ENCODE measurements around the gene SBK3.
"Not testable (repeated sequence)": the region's sequence is repeated elsewhere in the genome, so short reads cannot be mapped to it uniquely, and the experiment has no call there.

The SBK3 gene

DNA sequence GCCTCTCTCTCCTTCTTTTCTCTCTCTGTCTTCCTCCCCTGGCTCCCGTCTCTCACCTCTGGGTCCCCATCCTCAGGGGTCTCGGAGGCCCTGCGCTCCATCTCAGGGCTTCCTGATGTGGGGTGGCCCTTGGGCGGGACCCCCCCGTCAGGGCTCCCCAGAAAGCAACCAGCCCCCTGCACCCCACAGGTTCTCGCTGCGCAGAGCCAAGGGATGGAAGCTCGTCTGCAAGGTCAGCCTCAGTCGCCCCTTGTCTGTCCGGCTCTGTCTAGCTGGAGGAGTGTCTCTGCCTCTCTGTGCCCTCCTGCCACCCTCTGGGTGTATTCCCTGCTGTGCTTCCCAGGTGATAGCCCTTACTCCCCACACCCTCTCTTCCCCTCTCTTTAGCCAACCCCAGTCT is at the start of gene SBK3:
SBK3 (minus strand) TSS at position 101 of the 400 bp plus-strand sequence; CDS start at position 101, 0 bp downstream.
- DNase-seq, result no peak

DNA sequence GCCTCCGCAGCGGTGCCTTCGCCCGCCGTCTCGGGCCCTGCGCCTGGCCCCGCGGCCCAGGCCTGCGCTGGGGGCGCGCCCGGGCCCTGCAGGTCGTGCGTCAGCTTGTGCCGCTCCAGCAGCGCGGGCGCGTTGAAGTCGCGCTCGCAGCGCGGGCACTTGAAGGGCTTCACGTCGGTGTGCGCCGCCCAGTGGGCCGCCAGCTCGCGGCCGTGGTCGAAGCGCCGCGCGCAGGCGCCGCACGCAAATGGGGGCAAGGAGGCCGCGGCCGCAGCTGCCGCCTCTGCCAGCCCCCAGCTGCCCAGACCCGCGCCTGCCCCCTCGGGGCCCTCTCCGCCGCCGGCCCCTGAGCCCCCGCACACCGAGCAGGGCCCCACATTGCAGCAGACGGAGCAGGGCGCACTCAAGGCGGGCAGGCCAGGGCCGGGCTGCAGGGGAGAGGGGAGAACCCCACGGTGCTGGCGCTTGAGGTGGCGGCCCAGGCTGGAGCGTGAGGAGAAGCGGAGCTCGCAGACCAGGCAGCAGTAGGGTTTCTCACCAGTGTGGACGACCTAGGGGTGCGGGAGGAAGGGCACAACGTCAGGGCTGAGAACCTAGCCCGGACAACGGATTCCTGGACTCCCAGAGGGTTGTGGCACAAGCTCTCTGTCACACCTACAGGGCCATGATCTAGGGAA is 47.9 kb upstream of the SBK3 start:
- no peak for DNase-seq

- DNase-seq, result no peak
Measured at GRCh38 chr19:55592391-55593090, 47.2 kb upstream of the SBK3 start.

DNA sequence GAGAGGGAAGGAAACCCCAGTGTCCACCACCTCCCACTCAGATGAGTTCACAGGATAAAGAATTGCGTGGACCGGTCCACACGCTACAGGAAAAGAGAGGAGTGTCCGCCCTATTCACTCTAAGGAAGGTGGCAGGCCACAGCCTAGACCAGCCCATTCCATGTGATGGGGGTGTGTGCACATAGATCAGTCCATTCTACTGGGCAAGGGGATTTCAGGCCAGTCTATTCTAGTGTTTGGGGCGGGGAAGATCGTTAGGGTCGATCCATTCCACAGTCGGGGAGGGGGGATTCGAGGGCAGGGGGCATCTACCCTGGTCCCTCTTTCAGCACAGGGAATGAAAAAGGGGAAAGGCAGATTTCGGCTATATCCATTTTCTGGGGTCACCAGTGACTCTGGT is 46.2 kb upstream of the SBK3 start:
- no peak for DNase-seq

DNA sequence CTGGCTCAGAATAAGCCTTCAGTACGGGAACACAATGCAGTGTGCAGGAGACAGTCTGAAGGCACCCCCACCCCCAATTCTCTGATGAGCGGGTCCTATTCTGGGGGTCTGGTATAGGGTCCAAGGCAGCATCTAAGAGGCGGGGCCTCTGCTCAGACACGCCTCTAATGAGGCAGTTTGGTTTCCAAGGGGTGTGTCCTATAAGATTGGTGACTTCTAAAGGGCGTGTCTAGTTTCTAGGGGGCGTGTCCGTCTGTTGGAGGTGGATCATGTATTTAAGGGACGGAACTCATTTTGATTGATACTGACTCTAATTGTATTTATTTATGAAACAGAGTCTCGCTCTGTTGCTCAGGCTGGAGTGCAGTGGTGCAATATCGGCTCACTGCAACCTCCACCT is 45.3 kb upstream of the SBK3 start:
- no peak for DNase-seq

GRCh38 chr19:55590109-55590508 is 44.8 kb upstream of the SBK3 start:
- no peak for DNase-seq

DNA sequence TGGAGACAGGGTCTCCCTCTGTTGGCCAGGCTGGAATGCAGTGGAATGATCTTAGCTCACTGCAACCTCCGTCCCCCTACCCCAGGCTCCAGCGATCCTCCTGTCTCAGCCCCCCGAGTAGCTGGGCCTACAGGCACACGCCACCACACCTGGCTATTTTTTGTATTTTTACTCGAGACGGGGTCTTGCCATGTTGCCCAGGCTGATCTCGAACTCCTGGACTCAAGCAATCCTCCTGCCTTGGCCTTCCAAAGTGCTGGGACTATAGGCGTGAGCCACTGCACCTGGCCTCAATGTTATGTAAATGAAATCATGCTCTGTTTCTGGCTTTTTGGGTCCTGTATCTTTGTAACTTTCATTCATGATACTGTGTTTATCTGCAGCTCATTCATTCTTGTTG is 43.4 kb upstream of the SBK3 start:
- no peak for DNase-seq

GRCh38 chr19:55586976-55587668 is 41.8 kb upstream of the SBK3 start:
- peak; percentile 82 for DNase-seq

- no peak for DNase-seq
Measured at GRCh38 chr19:55585658-55586339, 40.5 kb upstream of the SBK3 start.

DNA sequence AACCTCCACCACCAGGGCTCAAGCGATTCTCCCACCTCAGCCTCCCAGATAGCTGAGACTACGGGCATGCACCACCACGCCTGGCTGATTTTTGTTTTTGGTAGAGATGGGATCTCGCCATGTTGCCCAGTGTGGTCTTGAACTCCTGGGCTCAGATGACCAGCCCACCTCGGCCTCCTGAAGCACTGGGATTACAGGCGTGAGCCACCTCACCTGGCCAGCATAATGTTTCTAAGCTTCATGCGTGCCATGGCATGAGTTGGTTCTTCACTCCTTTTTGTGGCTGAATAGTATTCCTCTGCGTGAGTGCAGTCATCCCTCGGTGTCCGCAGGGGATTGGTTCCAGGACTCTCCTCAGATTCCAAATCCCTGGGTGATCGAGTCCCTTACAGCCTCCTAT is 39.5 kb upstream of the SBK3 start:
- DNase-seq, result no peak

DNA sequence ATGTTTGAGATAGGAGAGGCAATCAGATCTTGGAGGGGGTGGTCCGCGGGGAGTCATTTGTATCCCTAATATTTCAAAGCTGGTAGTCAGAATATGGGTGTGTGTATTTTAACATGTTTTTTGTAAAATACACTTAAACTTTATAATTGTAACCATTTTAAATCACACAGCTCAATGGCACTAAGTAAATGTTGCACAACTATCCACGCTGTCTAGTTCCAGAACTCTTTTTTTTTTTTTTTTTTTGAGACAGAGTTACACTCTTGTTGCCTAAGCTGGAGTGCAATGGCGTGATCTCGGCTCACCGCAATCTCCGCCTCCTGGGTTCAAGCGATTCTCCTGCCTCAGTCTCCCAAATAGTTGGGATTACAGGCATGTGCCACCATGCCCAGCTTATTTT is 38.6 kb upstream of the SBK3 start:
- not testable (repeated sequence) for DNase-seq

GRCh38 chr19:55582284-55582683 is 36.9 kb upstream of the SBK3 start:
- DNase-seq, result not testable (repeated sequence)

DNA sequence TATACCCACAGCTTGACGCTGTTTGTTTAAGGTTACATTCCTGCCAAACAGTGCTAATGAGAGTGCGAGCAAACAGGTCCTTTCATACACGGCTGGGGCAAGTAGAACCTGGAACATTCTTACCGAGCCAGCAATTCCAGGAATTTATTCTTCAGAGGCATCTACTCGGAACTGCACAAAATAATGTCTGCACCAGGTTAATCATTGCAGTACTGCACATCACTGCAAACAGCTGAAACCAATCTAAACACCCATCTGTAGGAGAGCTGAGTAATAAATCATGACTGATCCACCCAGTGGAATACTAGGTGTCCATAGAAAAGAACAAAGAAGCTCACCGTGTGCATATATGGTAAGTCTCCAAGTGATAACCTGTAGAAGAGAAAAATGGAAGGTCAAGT is 36.5 kb upstream of the SBK3 start:
- no peak for DNase-seq

DNA sequence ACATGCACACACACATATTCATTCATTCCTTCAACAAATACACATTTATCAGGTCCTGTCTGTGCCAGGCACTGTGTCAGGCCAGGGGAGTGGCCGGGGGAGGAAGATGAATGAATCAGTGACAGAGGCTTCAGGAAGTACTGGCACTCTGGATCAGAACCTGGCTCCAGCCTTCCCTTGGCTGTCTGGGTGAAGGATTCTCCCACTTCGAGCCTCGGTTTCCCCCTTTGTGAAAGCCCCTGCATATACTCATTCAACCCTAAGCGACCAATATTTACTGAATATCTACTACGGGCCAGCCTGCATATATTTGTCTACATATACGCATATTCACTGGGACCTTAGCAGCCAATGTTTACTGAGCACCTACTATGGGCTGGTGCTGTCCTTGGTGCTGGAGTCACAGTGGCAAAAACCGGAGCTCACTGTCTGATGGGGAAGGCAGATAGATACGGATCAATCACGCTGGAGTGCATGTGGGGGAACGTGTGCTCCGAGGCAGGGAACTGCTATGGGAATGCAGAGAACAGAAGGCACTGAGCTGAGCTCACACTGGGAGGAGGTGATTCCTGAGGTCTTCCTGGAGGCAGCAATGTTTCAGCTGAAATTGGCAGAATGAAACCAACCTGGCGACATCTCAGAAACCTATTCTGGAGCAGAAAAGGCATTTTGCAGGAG is 35.9 kb upstream of the SBK3 start:
- DNase-seq, result peak; percentile 56

DNA sequence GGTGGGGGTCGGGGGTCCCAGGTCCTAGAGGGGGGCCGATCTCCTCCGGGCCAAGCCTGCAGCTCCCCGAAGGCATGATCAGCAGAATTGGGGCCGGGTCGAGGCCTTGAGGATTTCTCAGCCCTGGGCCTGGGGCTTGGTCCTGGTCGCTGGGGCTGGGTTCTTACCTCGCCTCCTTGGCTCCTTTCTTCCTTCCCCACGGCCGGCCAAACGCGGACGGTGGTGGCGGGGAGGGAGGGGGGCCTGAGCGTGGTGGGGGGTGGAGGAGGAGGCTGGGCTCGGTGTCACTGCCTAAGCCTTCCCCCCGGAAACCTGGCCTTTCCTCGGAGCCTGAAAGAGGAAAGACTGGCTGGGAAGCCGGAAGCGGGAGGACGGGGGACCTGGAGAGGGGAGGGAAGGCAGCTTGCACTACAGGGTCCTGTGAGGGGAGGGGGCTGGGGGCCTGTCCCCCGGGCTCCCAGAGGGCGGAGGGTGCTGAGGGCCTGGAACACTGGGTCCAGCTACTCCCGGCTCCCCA is 35.3 kb upstream of the SBK3 start, which contains the start of gene ZNF579:
ZNF579 (minus strand) TSS at position 221 of the 517 bp plus-strand sequence. CDS start 1,209 bp downstream, outside the sequence.
- DNase-seq, result peak; percentile 77

- no peak for DNase-seq
Measured at GRCh38 chr19:55579766-55580621, 34.7 kb upstream of the SBK3 start.

GRCh38 chr19:55578761-55579747 is 33.7 kb upstream of the SBK3 start:
- DNase-seq, result no peak

DNA sequence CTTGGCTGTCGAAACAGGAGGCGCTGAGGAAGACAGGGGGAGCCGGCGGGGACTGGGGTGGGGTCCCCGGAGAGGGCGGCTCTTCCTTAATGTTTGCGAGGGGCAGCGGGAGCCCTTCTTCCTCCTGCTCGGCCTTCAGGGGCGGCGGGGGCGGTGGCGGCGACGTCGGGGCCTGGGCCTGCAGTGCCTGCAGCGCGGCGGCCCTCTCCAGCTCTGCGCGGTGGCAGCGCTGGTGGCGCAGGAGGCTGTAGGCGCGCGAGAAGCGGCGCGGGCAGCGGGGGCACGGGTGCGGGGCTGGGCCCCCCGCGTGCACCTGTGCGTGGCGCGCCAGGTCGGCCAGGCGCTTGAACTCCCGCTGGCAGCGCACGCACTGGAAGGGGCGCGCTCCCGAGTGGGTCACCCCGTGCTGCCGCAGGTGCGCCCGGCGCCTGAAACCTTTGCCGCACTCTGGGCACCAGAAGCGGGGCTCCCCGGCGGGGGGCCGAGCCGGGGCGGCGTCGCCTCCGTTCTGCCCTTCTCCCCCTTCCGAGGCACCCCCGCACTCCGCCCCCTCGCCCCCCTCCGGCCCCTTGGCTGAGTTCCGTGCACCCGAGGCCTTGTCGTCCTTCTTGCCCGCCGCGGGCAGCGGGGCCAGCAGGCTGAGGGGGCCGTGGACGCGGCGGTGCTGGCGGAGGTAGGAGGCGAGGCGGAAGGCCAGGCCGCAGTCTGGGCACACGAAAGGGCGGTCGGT is 32.9 kb upstream of the SBK3 start:
- DNase-seq, result no peak

- DNase-seq, result no peak
Measured at GRCh38 chr19:55576746-55577145, 31.4 kb upstream of the SBK3 start.

All from NCI-H446 treated with DMSO at 0.1 percent for 48 hours (cell line).